ENCODE results near the gene ZRANB3. TPM values are rescaled to one million over a fixed set of nuclear protein-coding genes. Genes with fewer than 3 reads are reported as not detected.

Gene ZRANB3
- total RNA-seq, 1 experiment from 2014 or later, result 15.9 TPM

GRCh38 chr2:135386993-135387392, 144.0 kb downstream of the ZRANB3 start:
- Mint-ChIP-seq H3K36me3 (peaks cover 22% of the 10 kb centered on the region), H3K27me3 (ENCODE audit: low read depth) (no peaks in the 10 kb centered on the region), H3K9me3 (peaks cover 35% of the 10 kb centered on the region), H3K4me1 (no peaks in the 10 kb centered on the region), H3K4me3 (no peak overlapping the region), H3K27ac (no peak overlapping the region)
- no peak for ATAC-seq
- TF ChIP-seq ZNF317 (CRISPR knock-in tag; IDR thresholded peaks at IDR 0.05; ENCODE audit: borderline replicate concordance, low read depth) (no peak), HMGA2 (CRISPR knock-in tag; IDR thresholded peaks at IDR 0.05) (no peak), RELA (CRISPR knock-in tag; IDR thresholded peaks at IDR 0.05; ENCODE audit: borderline replicate concordance) (no peak)
- DNase-seq (ENCODE audit: low spot score), result no peak
- POLR2A ChIA-PET, result no interaction called here
- CTCF ChIA-PET, result no interaction called here

- ChIA-PET CTCF (no interaction called here), POLR2A (no interaction called here)
- Mint-ChIP-seq H3K36me3 (peaks cover 36% of the 10 kb centered on the region), H3K27ac (no peak overlapping the region), H3K4me1 (peaks cover 13% of the 10 kb centered on the region), H3K9me3 (peaks cover 46% of the 10 kb centered on the region), H3K4me3 (no peak overlapping the region), H3K27me3 (ENCODE audit: low read depth) (no peaks in the 10 kb centered on the region; the same call in 1 of the 2 replicates)
- no peak for ATAC-seq
- DNase-seq (ENCODE audit: low spot score), result no peak
- TF ChIP-seq E2F5 (CRISPR knock-in tag; IDR thresholded peaks at IDR 0.05) (no peak), FOXJ3 (CRISPR knock-in tag; IDR thresholded peaks at IDR 0.05; ENCODE audit: borderline replicate concordance) (no peak), JUN (CRISPR knock-in tag; IDR thresholded peaks at IDR 0.05) (no peak), ZNF512 (CRISPR knock-in tag; IDR thresholded peaks at IDR 0.05; ENCODE audit: borderline replicate concordance) (no peak), HMGA2 (CRISPR knock-in tag; IDR thresholded peaks at IDR 0.05) (no peak), AR (CRISPR knock-in tag; IDR thresholded peaks at IDR 0.05) (no peak), PRDM15 (CRISPR knock-in tag; IDR thresholded peaks at IDR 0.05) (no peak), GTF2I (CRISPR knock-in tag; conservative IDR thresholded peaks at IDR 0.05) (no peak), HMGXB4 (CRISPR knock-in tag; IDR thresholded peaks at IDR 0.05) (no peak), ZBTB21 (CRISPR knock-in tag; IDR thresholded peaks at IDR 0.05; ENCODE audit: borderline replicate concordance) (no peak), ZNF281 (CRISPR knock-in tag; IDR thresholded peaks at IDR 0.05) (no peak), MAX (CRISPR knock-in tag; IDR thresholded peaks at IDR 0.05) (no peak)
Measured at GRCh38 chr2:135378591-135378990, 152.4 kb downstream of the ZRANB3 start.
